HEK293 (cell line): ENCODE results near the gene HYOU1.

Experiments
- MYNN ChIP-seq: fragments of 450-650 bp; formaldehyde crosslinking; IDR thresholded peaks from 2 replicates; pipeline ENCODE4 v1.5.1; 2016; ENCODE audit warnings: missing biosample characterization, missing genetic modification characterization, borderline replicate concordance
- TSHZ1 ChIP-seq: fragments of 450-650 bp; formaldehyde crosslinking; IDR thresholded peaks from 2 replicates; pipeline ENCODE4 v1.5.1; 2016; ENCODE audit warnings: missing biosample characterization, missing genetic modification characterization, borderline replicate concordance
- YY2 ChIP-seq: fragments of 450-650 bp; formaldehyde crosslinking; IDR thresholded peaks from 2 replicates; pipeline ENCODE4 v1.5.1; 2016; ENCODE audit warnings: missing biosample characterization, missing genetic modification characterization
- ZBTB1 ChIP-seq: fragments of 450-650 bp; formaldehyde crosslinking; IDR thresholded peaks from 2 replicates; pipeline ENCODE4 v1.5.1; 2016; ENCODE audit warnings: missing biosample characterization, missing genetic modification characterization
- ZBTB7A ChIP-seq: fragments of 450-650 bp; formaldehyde crosslinking; IDR thresholded peaks from 2 replicates; pipeline ENCODE4 v1.5.1; 2016; ENCODE audit warnings: low read depth, missing biosample characterization, missing genetic modification characterization
- ZIC2 ChIP-seq: fragments of 450-650 bp; formaldehyde crosslinking; IDR thresholded peaks from 2 replicates; pipeline ENCODE4 v1.5.1; 2016; ENCODE audit warnings: missing biosample characterization, missing genetic modification characterization
- ZNF112 ChIP-seq: fragments of 450-650 bp; formaldehyde crosslinking; IDR thresholded peaks from 2 replicates; pipeline ENCODE4 v1.5.0; 2017; ENCODE audit warnings: missing biosample characterization, missing genetic modification characterization
- ZNF148 ChIP-seq: fragments of 450-650 bp; formaldehyde crosslinking; IDR thresholded peaks from 2 replicates; pipeline ENCODE4 v1.5.0; 2017; ENCODE audit warnings: missing biosample characterization, missing genetic modification characterization, borderline replicate concordance
- ZNF214 ChIP-seq: fragments of 450-650 bp; formaldehyde crosslinking; IDR thresholded peaks from 2 replicates; pipeline ENCODE4 v1.5.1; 2017; ENCODE audit warnings: missing biosample characterization, mild to moderate bottlenecking, missing genetic modification characterization, borderline replicate concordance
- ZNF274 ChIP-seq, 2 experiments: fragments of 200-500 bp in 1 of 2; fragments of 450-650 bp in 1 of 2; sonication (Bioruptor generic) in 1 of 2; formaldehyde crosslinking in 1 of 2; IDR thresholded peaks; 2 replicates each; pipeline versions ENCODE4 v1.5.1 to v1.6.1; 2014 to 2016; ENCODE audit warnings: borderline replicate concordance in 1 of 2, inconsistent platforms in 1 of 2, low read length in 1 of 2, missing biosample characterization in 1 of 2, missing genetic modification characterization in 1 of 2
- ZNF354C ChIP-seq: fragments of 450-650 bp; formaldehyde crosslinking; IDR thresholded peaks from 2 replicates; pipeline ENCODE4 v1.5.1; 2016; ENCODE audit warnings: missing biosample characterization, missing genetic modification characterization, low read depth, borderline replicate concordance
- ZNF404 ChIP-seq: fragments of 450-650 bp; formaldehyde crosslinking; IDR thresholded peaks from 2 replicates; pipeline ENCODE4 v1.5.1; 2017; ENCODE audit warnings: missing biosample characterization, missing genetic modification characterization
- ZNF48 ChIP-seq: fragments of 450-650 bp; formaldehyde crosslinking; IDR thresholded peaks from 2 replicates; pipeline ENCODE4 v1.5.1; 2016; ENCODE audit warnings: missing biosample characterization, missing genetic modification characterization
- ZNF514 ChIP-seq: fragments of 450-650 bp; formaldehyde crosslinking; IDR thresholded peaks from 2 replicates; pipeline ENCODE4 v1.5.1; 2016; ENCODE audit warnings: missing biosample characterization, missing genetic modification characterization
- ZNF529 ChIP-seq: fragments of 450-650 bp; formaldehyde crosslinking; IDR thresholded peaks from 2 replicates; pipeline ENCODE4 v1.5.1; 2017; ENCODE audit warnings: missing genetic modification characterization, missing biosample characterization; ENCODE audit not compliant: insufficient replicate concordance
- ZNF544 ChIP-seq: fragments of 450-650 bp; formaldehyde crosslinking; IDR thresholded peaks from 2 replicates; pipeline ENCODE4 v1.5.0; 2017; ENCODE audit warnings: missing biosample characterization, missing genetic modification characterization
- ZNF549 ChIP-seq: fragments of 450-650 bp; IDR thresholded peaks from 2 replicates; pipeline ENCODE4 v1.5.1; 2018; ENCODE audit warnings: missing biosample characterization, missing genetic modification characterization, mild to moderate bottlenecking, inconsistent platforms, moderate library complexity
- ZNF571 ChIP-seq: fragments of 450-650 bp; formaldehyde crosslinking; IDR thresholded peaks from 2 replicates; pipeline ENCODE4 v1.5.0; 2017; ENCODE audit warnings: missing biosample characterization, missing genetic modification characterization
- ZNF623 ChIP-seq: fragments of 450-650 bp; formaldehyde crosslinking; IDR thresholded peaks from 2 replicates; pipeline ENCODE4 v1.5.1; 2016; ENCODE audit warnings: missing biosample characterization, missing genetic modification characterization
- ZNF624 ChIP-seq: fragments of 450-650 bp; formaldehyde crosslinking; IDR thresholded peaks from 2 replicates; pipeline ENCODE4 v1.5.1; 2017; ENCODE audit warnings: missing biosample characterization, missing genetic modification characterization
- ZNF654 ChIP-seq: fragments of 450-650 bp; formaldehyde crosslinking; IDR thresholded peaks from 2 replicates; pipeline ENCODE4 v1.5.1; 2016; ENCODE audit warnings: low read depth, missing biosample characterization, missing genetic modification characterization
- ZNF660 ChIP-seq: fragments of 450-650 bp; IDR thresholded peaks from 2 replicates; pipeline ENCODE4 v1.5.1; 2018; ENCODE audit warnings: missing biosample characterization, mild to moderate bottlenecking, missing genetic modification characterization
- ZNF830 ChIP-seq: fragments of 450-650 bp; IDR thresholded peaks from 2 replicates; pipeline ENCODE4 v1.5.0; 2018; ENCODE audit warnings: missing biosample characterization, missing genetic modification characterization, low read depth, mild to moderate bottlenecking, moderate library complexity
- ZSCAN30 ChIP-seq: fragments of 450-650 bp; IDR thresholded peaks from 2 replicates; pipeline ENCODE4 v1.5.1; 2018; ENCODE audit warnings: missing biosample characterization, mild to moderate bottlenecking, missing genetic modification characterization, moderate library complexity
- TF ChIP-seq, protein P1 (sequence below): fragments of 450-650 bp; formaldehyde crosslinking; IDR thresholded peaks from 2 replicates; pipeline ENCODE4 v1.5.1; 2016; ENCODE audit warnings: missing biosample characterization, missing genetic modification characterization, low read depth
- TF ChIP-seq, protein P2 (sequence below): fragments of 450-650 bp; IDR thresholded peaks from 2 replicates; pipeline ENCODE4 v1.5.1; 2018; ENCODE audit warnings: missing biosample characterization, mild to moderate bottlenecking, missing genetic modification characterization
- TF ChIP-seq, protein P3 (sequence below): fragments of 450-650 bp; formaldehyde crosslinking; IDR thresholded peaks from 2 replicates; pipeline ENCODE4 v1.5.1; 2016; ENCODE audit warnings: missing biosample characterization, missing genetic modification characterization

HYOU1 gene

DNA sequence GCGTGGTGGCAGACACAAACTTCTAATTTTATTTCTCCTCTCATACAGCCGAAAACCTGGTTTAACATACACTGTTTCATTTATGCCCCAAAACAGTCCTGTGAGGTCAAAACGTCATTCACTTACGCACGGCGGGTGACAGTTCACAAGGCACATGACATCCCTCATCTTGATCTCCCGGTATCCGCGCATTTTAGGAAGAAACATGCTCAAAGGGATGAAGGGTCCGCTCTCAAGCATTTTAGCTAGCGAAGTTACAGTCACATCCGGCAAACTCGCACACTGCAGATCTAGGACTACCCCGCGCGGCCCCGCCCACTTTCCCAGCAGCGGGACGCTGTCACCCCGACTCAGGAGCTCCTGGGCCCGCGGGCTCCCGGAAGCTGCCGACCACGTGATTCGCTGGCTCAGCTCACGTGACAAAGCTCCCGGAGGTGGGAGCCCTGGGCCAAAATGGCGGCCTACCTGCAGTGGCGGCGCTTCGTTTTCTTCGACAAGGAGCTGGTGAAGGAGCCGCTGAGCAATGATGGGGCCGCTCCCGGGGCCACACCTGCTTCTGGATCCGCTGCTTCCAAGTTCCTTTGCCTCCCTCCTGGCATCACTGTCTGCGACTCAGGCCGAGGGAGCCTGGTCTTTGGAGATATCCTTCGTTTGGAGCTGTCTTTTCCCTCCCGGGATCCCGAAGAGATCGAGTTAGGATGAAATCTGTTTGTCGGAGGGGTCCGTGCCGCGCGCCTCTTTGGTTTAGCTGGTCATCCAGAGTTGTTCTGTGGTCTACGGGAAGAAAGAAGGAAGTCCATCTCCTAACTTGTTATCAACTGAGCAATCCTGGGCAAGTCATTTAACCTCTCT, 10.6 kb upstream of the HYOU1 start, which contains the start of gene VPS11 (continued):
- TF ChIP-seq ZNF404 (no peak), ZNF112 (tag by site-specific recombination) (no peak), ZNF654 (no peak), ZNF660 (tag by site-specific recombination) (0 out of 2 replicates have a peak, but pooled peaks have one; percentile 11), ZNF544 (no peak), ZNF571 (tag by site-specific recombination) (no peak), MYNN (no peak), ZNF214 (tag by site-specific recombination) (no peak), ZIC2 (peak; percentile 47), YY2 (tag by site-specific recombination) (peak; percentile 90), TSHZ1 (tag by site-specific recombination) (no peak), ZNF830 (tag by site-specific recombination) (no peak), ZNF514 (no peak), ZNF274 (IDR thresholded peaks at IDR 0.05; ENCODE audit: low read length) (no peak), ZNF274 (tag by site-specific recombination; IDR thresholded peaks at IDR 0.05; ENCODE audit: borderline replicate concordance) (no peak), ZNF623 (tag by site-specific recombination) (no peak), ZNF549 (no peak), ZNF354C (tag by site-specific recombination) (no peak), ZBTB7A (tag by site-specific recombination) (no peak), ZNF48 (no peak), ZBTB1 (tag by site-specific recombination) (no peak), ZNF529 (tag by site-specific recombination) (no peak), ZSCAN30 (tag by site-specific recombination) (no peak), ZNF148 (tag by site-specific recombination) (no peak), ZNF624 (tag by site-specific recombination) (no peak)
- TF ChIP-seq, protein P1, sequence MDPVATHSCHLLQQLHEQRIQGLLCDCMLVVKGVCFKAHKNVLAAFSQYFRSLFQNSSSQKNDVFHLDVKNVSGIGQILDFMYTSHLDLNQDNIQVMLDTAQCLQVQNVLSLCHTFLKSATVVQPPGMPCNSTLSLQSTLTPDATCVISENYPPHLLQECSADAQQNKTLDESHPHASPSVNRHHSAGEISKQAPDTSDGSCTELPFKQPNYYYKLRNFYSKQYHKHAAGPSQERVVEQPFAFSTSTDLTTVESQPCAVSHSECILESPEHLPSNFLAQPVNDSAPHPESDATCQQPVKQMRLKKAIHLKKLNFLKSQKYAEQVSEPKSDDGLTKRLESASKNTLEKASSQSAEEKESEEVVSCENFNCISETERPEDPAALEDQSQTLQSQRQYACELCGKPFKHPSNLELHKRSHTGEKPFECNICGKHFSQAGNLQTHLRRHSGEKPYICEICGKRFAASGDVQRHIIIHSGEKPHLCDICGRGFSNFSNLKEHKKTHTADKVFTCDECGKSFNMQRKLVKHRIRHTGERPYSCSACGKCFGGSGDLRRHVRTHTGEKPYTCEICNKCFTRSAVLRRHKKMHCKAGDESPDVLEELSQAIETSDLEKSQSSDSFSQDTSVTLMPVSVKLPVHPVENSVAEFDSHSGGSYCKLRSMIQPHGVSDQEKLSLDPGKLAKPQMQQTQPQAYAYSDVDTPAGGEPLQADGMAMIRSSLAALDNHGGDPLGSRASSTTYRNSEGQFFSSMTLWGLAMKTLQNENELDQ (tag by site-specific recombination) = no peak
- TF ChIP-seq, protein P2, sequence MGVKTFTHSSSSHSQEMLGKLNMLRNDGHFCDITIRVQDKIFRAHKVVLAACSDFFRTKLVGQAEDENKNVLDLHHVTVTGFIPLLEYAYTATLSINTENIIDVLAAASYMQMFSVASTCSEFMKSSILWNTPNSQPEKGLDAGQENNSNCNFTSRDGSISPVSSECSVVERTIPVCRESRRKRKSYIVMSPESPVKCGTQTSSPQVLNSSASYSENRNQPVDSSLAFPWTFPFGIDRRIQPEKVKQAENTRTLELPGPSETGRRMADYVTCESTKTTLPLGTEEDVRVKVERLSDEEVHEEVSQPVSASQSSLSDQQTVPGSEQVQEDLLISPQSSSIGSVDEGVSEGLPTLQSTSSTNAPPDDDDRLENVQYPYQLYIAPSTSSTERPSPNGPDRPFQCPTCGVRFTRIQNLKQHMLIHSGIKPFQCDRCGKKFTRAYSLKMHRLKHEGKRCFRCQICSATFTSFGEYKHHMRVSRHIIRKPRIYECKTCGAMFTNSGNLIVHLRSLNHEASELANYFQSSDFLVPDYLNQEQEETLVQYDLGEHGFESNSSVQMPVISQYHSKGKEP (tag by site-specific recombination) = no peak
- TF ChIP-seq, protein P3, sequence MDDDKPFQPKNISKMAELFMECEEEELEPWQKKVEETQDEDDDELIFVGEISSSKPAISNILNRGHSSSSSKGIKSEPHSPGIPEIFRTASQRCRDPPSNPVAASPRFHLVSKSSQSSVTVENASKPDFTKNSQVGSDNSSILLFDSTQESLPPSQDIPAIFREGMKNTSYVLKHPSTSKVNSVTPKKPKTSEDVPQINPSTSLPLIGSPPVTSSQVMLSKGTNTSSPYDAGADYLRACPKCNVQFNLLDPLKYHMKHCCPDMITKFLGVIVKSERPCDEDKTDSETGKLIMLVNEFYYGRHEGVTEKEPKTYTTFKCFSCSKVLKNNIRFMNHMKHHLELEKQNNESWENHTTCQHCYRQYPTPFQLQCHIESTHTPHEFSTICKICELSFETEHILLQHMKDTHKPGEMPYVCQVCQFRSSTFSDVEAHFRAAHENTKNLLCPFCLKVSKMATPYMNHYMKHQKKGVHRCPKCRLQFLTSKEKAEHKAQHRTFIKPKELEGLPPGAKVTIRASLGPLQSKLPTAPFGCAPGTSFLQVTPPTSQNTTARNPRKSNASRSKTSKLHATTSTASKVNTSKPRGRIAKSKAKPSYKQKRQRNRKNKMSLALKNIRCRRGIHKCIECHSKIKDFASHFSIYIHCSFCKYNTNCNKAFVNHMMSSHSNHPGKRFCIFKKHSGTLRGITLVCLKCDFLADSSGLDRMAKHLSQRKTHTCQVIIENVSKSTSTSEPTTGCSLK (tag by site-specific recombination) = no peak
